PC-3 (cell line): ENCODE measurements around the gene AHDC1. TPM values are rescaled to one million over a fixed set of nuclear protein-coding genes. Genes with fewer than 3 reads are reported as not detected.

ENCODE experiments used
- ATAC-seq: fragments of 200-7000 bp; cut with Tn5 transposase; 2 replicates; pipeline ENCODE4 v1.9.1; 2020; ENCODE audit warnings: mild to moderate bottlenecking, moderate library complexity
- BruUV-seq: library from RNA; stranded (reverse); fragments of 400-500 nt; replicated peaks from 2 replicates; lab custom pipeline; 2021; lab: Mats Ljungman, UMichigan
- CTCF ChIA-PET: fragments of 300-600 bp; sonication (Branson Sonifier 250); formaldehyde crosslinking; loops from one replicate; lab custom pipeline; 2022; ENCODE audit warnings: antibody characterized with exemption; lab: Charles Lee
- POLR2A ChIA-PET: fragments of 300-600 bp; sonication (Branson Sonifier 250); formaldehyde crosslinking; loops from one replicate; lab custom pipeline; 2022; ENCODE audit warnings: antibody characterized with exemption; ENCODE audit not compliant: unreplicated experiment; lab: Charles Lee
- DNase-seq: peaks from one replicate; pipeline ENCODE4 v3.0.0-alpha.2; 2015
- H2AFZ ChIP-seq: fragments of 300-600 bp; sonication (generic); 2 replicates; pipeline ENCODE4 v1.6.0; 2016; ENCODE audit warnings: antibody characterized with exemption, low read length
- H3F3A ChIP-seq: fragments of 300-600 bp; sonication (generic); one replicate; pipeline ENCODE4 v1.6.0; 2017; ENCODE audit warnings: antibody characterized with exemption, low read length, control low read depth, mild to moderate bottlenecking; ENCODE audit not compliant: unreplicated experiment
- H3K27ac ChIP-seq: fragments of 300-600 bp; sonication (generic); 2 replicates; pipeline ENCODE4 v1.5.1; 2016; ENCODE audit warnings: mild to moderate bottlenecking, low read length
- H3K27me3 ChIP-seq: fragments of 300-600 bp; sonication (generic); 2 replicates; pipeline ENCODE4 v1.6.1; 2016; ENCODE audit warnings: low read length, mixed read lengths
- H3K36me3 ChIP-seq: fragments of 300-600 bp; sonication (generic); 2 replicates; pipeline ENCODE4 v1.6.1; 2016; ENCODE audit warnings: low read depth, mixed run types, low read length, mixed read lengths
- H3K4me1 ChIP-seq: fragments of 300-600 bp; sonication (generic); 2 replicates; pipeline ENCODE4 v1.5.1; 2016; ENCODE audit warnings: low read length; ENCODE audit not compliant: insufficient read depth
- H3K4me2 ChIP-seq: fragments of 300-600 bp; sonication (generic); 2 replicates; pipeline ENCODE4 v1.6.0; 2016; ENCODE audit warnings: low read length
- H3K4me3 ChIP-seq: fragments of 300-600 bp; sonication (generic); 2 replicates; pipeline ENCODE4 v1.5.1; 2016; ENCODE audit warnings: mild to moderate bottlenecking, low read length, mixed read lengths
- H3K79me2 ChIP-seq: fragments of 300-600 bp; sonication (generic); 2 replicates; pipeline ENCODE4 v1.6.1; 2017; ENCODE audit warnings: low read length, mixed read lengths
- H3K9ac ChIP-seq: fragments of 300-600 bp; sonication (generic); 2 replicates; pipeline ENCODE4 v1.6.0; 2016; ENCODE audit warnings: mild to moderate bottlenecking, low read length
- H3K9me2 ChIP-seq: fragments of 300-600 bp; sonication (generic); replicated peaks from 2 replicates; pipeline ENCODE4 v1.6.1; 2016; ENCODE audit warnings: mixed run types, low read length, mixed read lengths
- H3K9me3 ChIP-seq: fragments of 300-600 bp; sonication (generic); 2 replicates; pipeline ENCODE4 v1.6.1; 2016; ENCODE audit warnings: low read length, mixed read lengths
- H4K20me1 ChIP-seq: fragments of 300-600 bp; sonication (generic); 2 replicates; pipeline ENCODE4 v1.6.1; 2016; ENCODE audit warnings: low read length, mixed read lengths
- CTCF ChIP-seq: fragments of 300-600 bp; sonication (generic); conservative IDR thresholded peaks from 2 replicates; pipeline ENCODE4 v1.5.1; 2017; ENCODE audit warnings: antibody characterized with exemption, low read depth, mild to moderate bottlenecking, low read length
- EZH2 ChIP-seq: fragments of 300-600 bp; sonication (generic); IDR thresholded peaks from one replicate; pipeline ENCODE4 v1.6.1; 2017; ENCODE audit warnings: antibody characterized with exemption, mild to moderate bottlenecking, low read length; ENCODE audit not compliant: unreplicated experiment
- EZH2phosphoT487 ChIP-seq: fragments of 300-600 bp; sonication (generic); IDR thresholded peaks from 2 replicates; pipeline ENCODE4 v1.6.1; 2018; ENCODE audit warnings: mild to moderate bottlenecking, antibody characterized with exemption, low read length, borderline replicate concordance
- intact Hi-C: fragments of 100-400 bp; cut with micrococcal nuclease; formaldehyde crosslinking; loops from 2 replicates; pipeline ENCODE4 v1.9.0; 2023
- total RNA-seq: library from RNA; depleted of rRNA; stranded (reverse); fragments of >200 nt; gene quantifications from 2 replicates; pipeline ENCODE4 v1.2.3, GENCODE V29; 2014

AHDC1 gene
- total RNA-seq, 1 experiment from 2014 or later = 15.2 TPM

GRCh38 chr1:27611450-27611849, 7.5 kb upstream of the AHDC1 start:
- no peak overlapping the region for H3K4me3 ChIP-seq
- H3K9me2 ChIP-seq = no peaks in the 10 kb centered on the region
- H3K4me1 ChIP-seq = peaks cover 11% of the 10 kb centered on the region
- no TSS peak for BruUV-seq
- H3K9me3 ChIP-seq = no peaks in the 10 kb centered on the region
- H3K4me2 ChIP-seq = no peak overlapping the region
- no peaks in the 10 kb centered on the region for H3K27me3 ChIP-seq
- no peaks in the 10 kb centered on the region for H3K36me3 ChIP-seq
- intact Hi-C loops = no loop called here
- DNase-seq (no peak), ATAC-seq (no peak)
- H3K79me2 ChIP-seq = no peaks in the 10 kb centered on the region
- H2AFZ ChIP-seq = no peak overlapping the region
- no peaks in the 10 kb centered on the region for H4K20me1 ChIP-seq
- H3F3A ChIP-seq = no peaks in the 10 kb centered on the region
- TF ChIP-seq EZH2phosphoT487 (no peak), EZH2 (no peak), CTCF (no peak)
- ChIA-PET CTCF (no interaction called here), POLR2A (no interaction called here)
- H3K9ac ChIP-seq = no peak overlapping the region
- H3K27ac ChIP-seq = no peak overlapping the region

DNA sequence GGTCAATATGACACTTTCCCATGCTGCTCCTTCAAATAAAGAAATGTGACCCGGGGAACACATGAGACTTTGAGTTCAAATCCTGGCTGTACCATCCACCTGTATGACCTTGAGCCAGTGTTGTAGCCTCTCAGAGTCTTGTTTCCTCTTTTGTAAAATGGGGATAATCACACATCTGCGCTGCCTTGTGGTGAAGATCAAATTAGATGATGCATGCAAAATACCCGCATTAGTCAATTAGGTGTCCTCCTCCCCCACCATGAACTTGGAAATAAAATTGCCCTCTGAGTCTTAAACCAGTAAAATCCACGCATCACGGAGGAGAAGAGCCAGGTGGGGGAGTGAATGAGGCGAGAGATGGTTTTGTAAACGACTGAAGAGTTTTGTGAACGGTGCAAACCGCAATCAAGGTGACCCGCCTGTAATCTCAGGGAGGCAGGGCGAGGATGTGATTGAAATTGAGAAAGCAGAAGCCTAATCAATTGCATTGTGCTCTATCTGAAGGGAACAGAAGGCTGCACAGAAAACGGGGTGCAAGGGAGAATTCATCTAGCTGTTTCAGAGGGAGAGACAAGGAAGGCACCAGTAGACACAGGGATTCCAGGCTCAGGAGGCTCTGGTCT, 5.8 kb upstream of the AHDC1 start:
- TF ChIP-seq CTCF (no peak), EZH2phosphoT487 (no peak), EZH2 (no peak)
- no peak overlapping the region for H2AFZ ChIP-seq
- no peaks in the 10 kb centered on the region for H3K36me3 ChIP-seq
- no peaks in the 10 kb centered on the region for H3K9me2 ChIP-seq
- DNase-seq = no peak
- no peak overlapping the region for H3K27ac ChIP-seq
- no peaks in the 10 kb centered on the region for H3K27me3 ChIP-seq
- H3K4me2 ChIP-seq = no peak overlapping the region
- H4K20me1 ChIP-seq = no peaks in the 10 kb centered on the region
- ChIA-PET CTCF (no interaction called here), POLR2A (no interaction called here)
- no peaks in the 10 kb centered on the region for H3K9me3 ChIP-seq
- H3K79me2 ChIP-seq = no peaks in the 10 kb centered on the region
- intact Hi-C loops = loop anchor here (5.0 to 10.0 kb wide), 2 partner anchors 192 to 305 kb away; no protein-coding TSS in a partner anchor
- no peak overlapping the region for H3K9ac ChIP-seq
- no peak for ATAC-seq
- H3K4me1 ChIP-seq = peaks cover 12% of the 10 kb centered on the region
- H3F3A ChIP-seq = no peaks in the 10 kb centered on the region
- BruUV-seq = no TSS peak
- H3K4me3 ChIP-seq = no peak overlapping the region

GRCh38 chr1:27609210-27609555, 5.2 kb upstream of the AHDC1 start:
- Histone ChIP-seq H3K9me2 (no peaks in the 10 kb centered on the region), H3K4me1 (peaks cover 12% of the 10 kb centered on the region), H4K20me1 (no peaks in the 10 kb centered on the region), H3K27ac (no peak overlapping the region), H3K36me3 (no peaks in the 10 kb centered on the region), H2AFZ (no peak overlapping the region), H3K27me3 (no peaks in the 10 kb centered on the region), H3K4me2 (no peak overlapping the region), H3K9me3 (no peaks in the 10 kb centered on the region), H3K9ac (no peak overlapping the region), H3F3A (no peaks in the 10 kb centered on the region), H3K79me2 (no peaks in the 10 kb centered on the region), H3K4me3 (no peak overlapping the region)
- ChIA-PET CTCF (no interaction called here), POLR2A (no interaction called here)
- intact Hi-C loops = loop anchor here (5.0 to 10.0 kb wide), 2 partner anchors 192 to 304 kb away; no protein-coding TSS in a partner anchor
- DNase-seq = no peak
- no peak for ATAC-seq
- BruUV-seq = no TSS peak
- TF ChIP-seq CTCF (no peak), EZH2phosphoT487 (no peak), EZH2 (no peak)
